ENCODE measurements around the gene RPS6KB2. TPM values are rescaled to one million over a fixed set of nuclear protein-coding genes. Genes with fewer than 3 reads are reported as not detected.

The RPS6KB2 gene
- total and polyA plus RNA-seq, 2 of the 4 experiments (the other 2 are of a cell fraction) = 50.7 to 58.4 TPM

GRCh38 chr11:67449116-67449844 lies 21.0 kb downstream of the RPS6KB2 start:
- ChIA-PET POLR2A (ENCODE audit: unreplicated experiment) (interaction anchor here (0.6 kb wide), 1 partner anchor 20 kb away, joined by 3 read pairs; no protein-coding TSS in a partner anchor), CTCF (no interaction called here)
- dilution Hi-C loops (cut with HindIII; ENCODE audit: low sequenced_read_pairs, unreplicated experiment) = no loop called here
- TF ChIP-seq MAZ (IDR thresholded peaks at IDR 0.05; ENCODE audit: borderline replicate concordance, low read depth, low read length) = no peak
- no peak for TF ChIP-seq NFE2L2 (IDR thresholded peaks at IDR 0.05; ENCODE audit: low read depth, low read length)
- 0 out of 2 replicates have a peak, but pooled peaks have one; percentile 25 for TF ChIP-seq MAFK (IDR thresholded peaks at IDR 0.05; ENCODE audit: low read depth, low read length)
- Histone ChIP-seq H3K27me3 (ENCODE audit: control insufficient read depth, insufficient read depth, low read length) (peaks cover 4% of the 10 kb centered on the region; the same call in 1 of the 2 replicates), H3K9me3 (ENCODE audit: control insufficient read depth, insufficient read depth, low read length) (no peaks in the 10 kb centered on the region), H2BK5ac (ENCODE audit: low read depth, low read length, poor library complexity, severe bottlenecking) (no peak overlapping the region), H3K14ac (replicated peaks; ENCODE audit: low read depth, low read length) (no peak overlapping the region), H3K9ac (ENCODE audit: low read depth, low read length) (no peak overlapping the region), H3K4ac (ENCODE audit: low read depth, low read length) (no peak overlapping the region), H3K56ac (ENCODE audit: extremely low read depth, insufficient read depth, low read length) (no peak overlapping the region), H4K8ac (ENCODE audit: low read depth in 2 of 2, low read length in 2 of 2) (no peak overlapping the region), H2BK20ac (ENCODE audit: low read depth, low read length) (no peak overlapping the region), H3K36me3 (ENCODE audit: control insufficient read depth, insufficient read depth, low read length) (no peaks in the 10 kb centered on the region), H3K4me2 (ENCODE audit: low read depth, low read length) (no peak overlapping the region), H4K20me1 (ENCODE audit: insufficient read depth, low read length) (no peaks in the 10 kb centered on the region), H3K4me1 (ENCODE audit: control insufficient read depth, insufficient read depth, low read length) (peaks cover under 1% of the 10 kb centered on the region; the same call in 1 of the 2 replicates), H3K9me1 (ENCODE audit: insufficient read depth, low read length) (no peaks in the 10 kb centered on the region), H4K5ac (ENCODE audit: low read depth, low read length) (no peak overlapping the region), H3K79me1 (ENCODE audit: low read depth in 1 of 2, low read length in 2 of 2) (no peaks in the 10 kb centered on the region), H3K27ac (ENCODE audit: insufficient read depth, low read length) (no peak overlapping the region), H3K18ac (ENCODE audit: low read depth, low read length) (no peak overlapping the region), H4K91ac (ENCODE audit: insufficient read depth, low read depth, low read length) (no peak overlapping the region), H2BK120ac (ENCODE audit: low read depth, low read length) (no peak overlapping the region), H2BK15ac (ENCODE audit: low read depth, low read length) (no peak overlapping the region), H2AK5ac (ENCODE audit: low read depth, low read length) (no peak overlapping the region), H3K4me3 (ENCODE audit: insufficient read depth, low read depth, low read length) (no peak overlapping the region), H2AFZ (replicated peaks; ENCODE audit: low read length, poor library complexity) (no peak overlapping the region), H3K23ac (ENCODE audit: low read depth, low read length) (no peak overlapping the region), H2AK9ac (replicated peaks; ENCODE audit: low read depth, low read length, poor library complexity) (peak overlapping the region; percentile 50)
- in situ Hi-C loops (cut with MboI; ENCODE audit: low sequenced_read_pairs) = no loop called here
- intact Hi-C loops (cut with micrococcal nuclease) = no loop called here
- no TSS peak for BruUV-seq (replicated peaks)
- 50% methylated on average over 1 of the region's 9 CpGs; no CpG with 5 or more reads in 1 of the 2 experiments for WGBS, 2 experiments (ENCODE audit: extremely low coverage in 2 of 2, insufficient read length in 1 of 2)
- no peak for DNase-seq
- ATAC-seq (ENCODE audit: low read depth) = no peak
